DMS53 (cell line): ENCODE data around the gene SPTY2D1.
"Not testable (repeated sequence)": the region's sequence is repeated elsewhere in the genome, so short reads cannot be mapped to it uniquely, and the experiment has no call there.

Experiments
- DNase-seq: peaks from one replicate; lab custom pipeline; 2025; lab: John Stamatoyannopoulos, UW

The SPTY2D1 gene

DNA sequence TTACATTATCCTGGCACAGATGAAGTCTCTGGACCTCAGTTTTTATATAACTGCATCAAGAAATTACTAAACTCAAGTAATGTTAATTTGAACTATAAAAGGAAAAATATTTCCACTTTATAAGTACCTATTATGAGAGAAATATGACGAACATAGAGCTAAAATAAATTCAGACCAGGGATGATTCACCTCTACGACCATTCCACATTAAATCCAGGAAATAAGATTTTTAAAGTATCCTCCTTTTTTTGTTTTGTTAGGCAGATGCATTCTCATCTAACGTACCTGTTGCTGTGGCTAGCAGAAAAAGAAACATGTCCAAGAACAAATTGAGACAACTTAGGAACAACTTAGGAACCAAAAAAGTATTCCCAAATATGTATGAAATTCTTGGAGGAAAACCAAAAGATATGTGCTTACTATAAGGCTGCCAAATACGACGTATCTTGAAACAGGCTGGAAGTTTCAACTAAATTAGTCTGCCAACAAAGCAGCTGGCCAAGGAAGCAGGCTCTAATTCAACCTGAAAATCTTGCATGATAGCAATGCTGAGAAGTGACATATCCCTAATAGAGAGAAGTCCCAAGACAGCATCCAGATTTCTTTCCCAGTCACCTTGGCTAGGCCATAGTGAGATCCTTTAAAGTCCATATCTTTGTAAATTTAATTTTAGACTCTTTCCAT, 15.7 kb downstream of the SPTY2D1 start:
- DNase-seq: no peak

DNA sequence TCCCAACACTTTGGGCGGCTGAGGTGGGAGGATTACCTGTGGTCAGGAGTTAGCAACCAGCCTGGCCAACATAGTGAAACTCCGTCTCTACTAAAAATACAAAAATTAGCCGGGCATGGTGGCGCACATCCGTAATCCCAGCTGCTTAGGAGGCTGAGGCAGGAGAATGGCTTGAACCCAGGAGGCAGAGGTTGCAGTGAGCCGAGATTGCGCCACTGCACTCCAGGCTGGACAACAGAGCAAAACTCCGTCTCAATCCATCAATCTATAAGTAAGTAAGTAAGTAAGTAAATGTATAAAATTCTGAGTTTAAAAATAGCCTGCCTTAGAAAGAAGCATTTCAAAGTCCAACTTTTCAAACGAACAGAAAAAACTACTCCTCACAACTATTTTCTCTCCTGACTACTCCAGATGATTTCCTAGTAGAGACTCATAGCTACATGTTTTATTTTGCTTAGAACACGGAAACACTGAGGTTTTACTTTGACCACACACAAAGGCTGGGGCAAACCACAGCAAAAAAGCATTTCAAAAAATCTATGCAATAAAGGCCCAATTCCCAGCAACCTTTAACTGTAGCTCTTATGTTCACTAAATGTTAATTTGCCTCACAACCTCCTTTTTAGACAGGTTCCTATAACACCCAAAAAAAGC, 16.3 kb downstream of the SPTY2D1 start:
- no peak for DNase-seq

DNA sequence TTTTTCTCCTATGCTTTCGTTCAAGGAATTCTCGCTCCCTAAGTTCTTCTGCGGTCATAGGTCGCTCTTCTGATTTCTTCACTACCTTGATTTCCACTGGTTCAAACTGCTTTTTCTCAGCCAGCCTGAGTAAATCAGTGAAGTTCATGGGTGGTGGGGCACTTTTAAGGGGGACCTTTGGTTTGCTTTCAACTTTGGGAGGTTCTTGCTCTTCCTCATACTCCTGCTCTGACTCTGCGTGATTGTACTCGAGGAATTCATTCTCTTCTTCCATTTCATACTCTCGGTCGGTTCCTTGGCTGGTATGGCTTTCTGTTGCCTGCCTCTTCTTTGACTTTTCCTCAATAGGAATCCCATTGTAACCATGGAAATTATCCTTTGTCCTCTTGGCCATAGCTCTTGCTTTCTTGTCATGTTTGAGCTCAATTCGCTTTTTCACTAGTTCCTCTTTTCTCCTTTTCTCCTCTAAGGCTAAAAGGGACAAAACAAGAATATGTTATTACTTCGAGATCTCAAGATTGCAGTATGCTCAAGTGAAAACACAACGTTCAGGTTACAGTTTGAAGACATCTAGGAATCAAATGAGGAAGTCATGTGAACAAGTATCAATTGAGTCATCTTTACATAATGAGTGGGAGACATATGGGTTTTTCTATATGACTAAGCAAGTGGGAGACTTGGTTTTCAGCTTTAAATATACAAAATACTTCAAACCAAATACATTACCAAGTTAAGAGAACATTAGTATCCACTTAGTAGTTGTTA, 18.3 kb downstream of the SPTY2D1 start:
- DNase-seq: no peak

DNA sequence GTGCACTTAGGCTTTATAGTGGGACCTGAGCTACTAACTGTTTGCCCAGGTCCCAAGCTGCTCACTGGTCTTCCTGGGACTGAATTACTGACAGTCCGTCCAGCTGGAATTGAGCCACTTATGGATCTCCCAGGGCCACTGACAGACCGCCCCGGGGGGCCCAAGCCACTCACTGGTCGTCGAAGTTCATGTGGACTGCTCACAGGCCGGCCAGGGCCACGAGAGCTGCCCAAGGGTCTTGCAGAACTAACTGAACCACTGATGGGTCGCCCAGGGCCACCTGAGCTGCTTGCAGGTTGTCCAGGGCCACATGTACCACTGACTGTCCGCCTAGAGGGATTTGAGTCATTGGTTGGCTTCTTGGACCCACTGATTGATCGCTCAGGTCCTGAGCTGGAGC, 19.5 kb downstream of the SPTY2D1 start:
- DNase-seq: no peak

DNA sequence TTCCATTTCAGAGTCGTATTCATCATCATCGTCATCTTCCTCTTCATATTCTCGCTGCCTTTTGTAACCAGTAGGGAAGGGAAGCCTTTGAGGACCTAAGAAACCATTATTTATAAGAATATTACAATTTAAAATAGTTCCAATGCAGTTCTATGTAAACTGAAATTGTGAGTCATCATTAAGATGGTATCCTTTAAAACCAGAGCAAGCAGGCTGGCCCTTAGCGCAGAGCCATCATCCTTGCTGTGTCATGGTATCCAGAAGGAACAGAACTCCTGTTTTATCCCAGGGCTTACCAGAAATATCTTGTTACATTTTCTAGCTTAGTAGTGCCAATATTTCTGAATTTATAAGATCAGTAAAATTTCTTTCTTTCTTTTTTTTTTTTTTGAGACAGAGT, 21.7 kb downstream of the SPTY2D1 start:
- no peak for DNase-seq

DNA sequence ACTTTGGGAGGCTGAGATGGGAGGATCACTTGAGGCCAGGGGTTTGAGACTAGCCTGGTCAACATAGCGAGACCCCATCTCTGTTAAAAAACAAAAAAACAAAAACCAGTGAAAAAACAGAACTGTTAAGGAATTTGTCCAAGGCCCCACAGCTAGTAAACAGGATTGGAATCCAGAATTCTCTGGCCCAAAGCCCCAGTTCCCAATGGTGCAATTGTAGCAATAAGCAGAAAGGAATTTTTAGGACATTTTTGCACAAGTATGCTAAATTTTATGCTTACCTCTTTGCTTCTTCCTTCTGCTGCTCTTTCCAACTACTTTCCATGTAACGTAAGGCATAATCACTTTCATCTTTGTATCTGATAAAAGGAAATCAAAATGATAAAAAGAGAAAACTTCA, 22.9 kb downstream of the SPTY2D1 start:
- no peak for DNase-seq

DNA sequence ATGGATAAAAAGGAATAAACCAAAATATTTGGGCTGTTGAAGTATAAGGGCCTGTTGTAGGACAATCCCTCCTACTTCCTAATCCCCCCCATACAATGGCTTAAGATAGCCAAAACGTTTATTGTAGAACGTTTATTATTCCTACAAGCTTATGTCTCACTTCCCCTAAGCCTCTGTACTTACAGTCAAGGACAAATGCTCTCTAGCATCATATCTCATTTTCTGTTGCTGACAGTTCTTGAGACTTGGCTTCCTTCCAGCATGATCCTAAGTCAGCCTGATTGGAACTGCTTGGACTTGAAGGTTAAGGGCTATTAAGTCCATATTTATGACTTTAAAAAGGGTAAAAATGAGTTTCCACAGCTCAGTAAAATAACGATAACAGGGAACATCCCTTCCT, 25.8 kb downstream of the SPTY2D1 start:
- DNase-seq: peak; percentile 15

DNA sequence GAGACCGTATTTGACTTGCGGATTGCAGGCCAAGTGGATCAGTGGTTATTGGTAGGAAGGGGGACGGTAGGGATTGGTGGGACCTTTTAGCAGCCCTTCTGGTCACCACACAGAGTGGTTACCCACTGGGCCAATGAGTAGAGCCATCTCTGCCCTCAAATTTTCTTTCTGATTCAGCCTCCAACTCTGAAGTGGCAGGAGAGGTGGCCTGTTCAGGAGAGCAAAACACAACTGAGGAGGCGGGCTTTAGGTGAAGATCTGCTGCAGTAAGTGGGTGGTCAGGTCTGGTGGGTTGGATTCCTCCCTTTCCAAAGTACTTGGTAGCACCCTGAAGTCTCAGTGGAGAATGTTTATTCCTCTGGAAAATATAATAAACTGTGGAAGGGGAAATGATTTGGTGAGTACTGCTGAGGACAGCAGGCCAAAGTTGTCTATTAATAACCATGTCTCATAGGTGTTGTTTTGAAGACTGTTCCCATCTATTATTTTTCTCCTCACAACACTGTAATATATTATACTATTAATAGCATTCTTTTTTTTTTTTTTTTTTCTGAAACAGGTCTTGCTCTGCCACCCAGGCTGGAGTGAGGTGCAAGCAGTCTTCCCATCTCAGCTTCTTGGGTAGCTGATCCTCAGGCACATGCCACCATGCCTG, 33.1 kb downstream of the SPTY2D1 start:
- no peak for DNase-seq

DNA sequence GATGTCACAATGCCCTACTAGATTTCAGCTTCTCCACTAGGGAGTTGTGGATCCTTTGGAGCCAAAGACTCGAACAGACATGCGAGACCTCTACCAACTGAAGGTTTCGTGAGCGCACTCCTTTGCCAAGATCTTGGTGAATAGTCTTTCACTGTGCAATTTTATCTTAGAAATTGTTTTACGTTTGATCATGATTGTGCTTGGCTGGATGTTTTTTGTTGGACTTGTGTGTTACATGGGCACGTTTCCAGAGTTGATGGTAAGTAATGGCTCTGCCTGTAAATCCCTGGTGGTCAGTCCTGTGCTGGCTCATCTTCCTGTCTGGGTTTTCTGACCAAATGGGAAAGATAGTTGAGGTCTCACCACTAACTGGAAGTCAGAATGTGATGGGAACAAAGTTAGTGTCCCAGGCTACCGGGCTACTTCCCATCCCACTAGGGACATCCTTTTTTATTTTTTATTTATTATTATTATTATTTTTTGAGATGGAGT, 34.4 kb downstream of the SPTY2D1 start, which contains the start of gene MISFA:
MISFA (plus strand) TSS at position 51 of the 492 bp plus-strand sequence; CDS start at position 191, 140 bp downstream.
- DNase-seq: no peak

DNA sequence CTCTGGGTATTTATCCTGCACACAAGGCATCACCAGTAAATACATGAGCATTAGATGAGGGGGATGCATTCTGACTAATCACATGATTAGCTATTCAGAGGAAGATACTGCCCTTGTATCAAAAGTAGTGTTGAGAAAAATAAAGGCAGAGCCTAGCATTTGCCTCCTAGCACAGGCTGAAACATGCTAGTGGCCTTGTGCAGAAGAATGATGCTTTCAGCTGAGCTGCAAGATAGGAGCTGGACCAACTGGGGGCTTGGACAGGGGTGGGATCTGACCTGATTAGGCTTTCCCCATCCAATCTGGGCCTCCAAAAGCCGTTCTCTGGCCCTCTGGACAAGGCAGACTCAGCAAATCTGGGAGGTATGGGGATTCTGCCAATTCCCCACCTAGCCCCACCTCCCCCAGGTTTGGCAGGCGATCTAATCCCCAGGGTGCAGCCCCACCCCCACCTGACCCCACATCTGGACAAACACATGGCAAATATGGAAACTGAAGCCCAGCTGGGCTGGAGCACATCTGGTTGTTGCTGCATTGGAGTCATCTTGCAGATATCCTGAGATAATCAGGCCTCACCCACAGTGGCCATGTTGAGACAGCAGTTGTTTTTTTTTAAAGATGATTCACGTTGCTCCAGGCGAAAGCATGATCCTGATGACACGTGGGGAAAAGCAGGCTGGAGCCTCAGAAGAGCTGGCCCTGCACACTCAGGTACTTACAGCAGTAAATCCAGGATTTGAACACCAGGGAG, 39.0 kb downstream of the SPTY2D1 start:
- no peak for DNase-seq

DNA sequence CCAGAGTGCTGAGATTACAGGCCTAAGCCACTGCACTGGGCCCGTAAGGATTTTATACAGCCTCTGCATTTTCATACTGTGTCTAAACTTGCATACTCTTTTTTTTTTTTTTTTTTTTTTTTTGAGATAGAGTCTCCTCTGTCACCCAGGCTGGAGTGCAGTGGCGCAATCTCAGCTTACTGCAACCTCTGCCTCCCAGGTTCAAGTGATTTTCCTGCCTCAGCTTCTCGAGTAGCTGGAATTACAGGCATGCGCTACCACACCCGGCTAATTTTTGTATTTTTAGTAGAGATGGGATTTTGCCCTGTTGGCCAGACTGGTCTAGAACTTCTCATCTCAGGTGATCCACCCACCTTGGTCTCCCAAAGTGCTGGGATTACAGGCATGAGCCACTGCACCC, 40.1 kb downstream of the SPTY2D1 start:
- DNase-seq: not testable (repeated sequence)

DNA sequence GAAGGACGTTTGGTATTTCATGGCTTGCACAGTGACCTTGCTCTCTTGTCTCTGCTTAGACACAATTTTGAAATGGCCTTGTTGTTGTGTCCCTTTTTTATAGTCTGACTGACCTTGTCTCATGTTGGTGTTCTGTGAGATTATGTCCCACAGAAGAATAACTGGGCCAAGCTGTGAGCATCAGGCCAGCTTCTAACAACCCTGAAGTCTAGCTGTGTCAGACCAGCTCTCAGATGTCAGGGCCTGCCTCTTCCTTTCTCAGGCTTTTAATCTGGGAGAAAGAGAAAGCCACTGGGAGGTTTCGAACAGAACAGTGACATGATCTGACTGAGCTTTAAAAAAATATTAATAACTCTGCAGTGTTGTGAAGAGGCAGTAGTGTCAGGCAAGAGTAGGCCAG, 43.6 kb downstream of the SPTY2D1 start:
- DNase-seq: no peak

DNA sequence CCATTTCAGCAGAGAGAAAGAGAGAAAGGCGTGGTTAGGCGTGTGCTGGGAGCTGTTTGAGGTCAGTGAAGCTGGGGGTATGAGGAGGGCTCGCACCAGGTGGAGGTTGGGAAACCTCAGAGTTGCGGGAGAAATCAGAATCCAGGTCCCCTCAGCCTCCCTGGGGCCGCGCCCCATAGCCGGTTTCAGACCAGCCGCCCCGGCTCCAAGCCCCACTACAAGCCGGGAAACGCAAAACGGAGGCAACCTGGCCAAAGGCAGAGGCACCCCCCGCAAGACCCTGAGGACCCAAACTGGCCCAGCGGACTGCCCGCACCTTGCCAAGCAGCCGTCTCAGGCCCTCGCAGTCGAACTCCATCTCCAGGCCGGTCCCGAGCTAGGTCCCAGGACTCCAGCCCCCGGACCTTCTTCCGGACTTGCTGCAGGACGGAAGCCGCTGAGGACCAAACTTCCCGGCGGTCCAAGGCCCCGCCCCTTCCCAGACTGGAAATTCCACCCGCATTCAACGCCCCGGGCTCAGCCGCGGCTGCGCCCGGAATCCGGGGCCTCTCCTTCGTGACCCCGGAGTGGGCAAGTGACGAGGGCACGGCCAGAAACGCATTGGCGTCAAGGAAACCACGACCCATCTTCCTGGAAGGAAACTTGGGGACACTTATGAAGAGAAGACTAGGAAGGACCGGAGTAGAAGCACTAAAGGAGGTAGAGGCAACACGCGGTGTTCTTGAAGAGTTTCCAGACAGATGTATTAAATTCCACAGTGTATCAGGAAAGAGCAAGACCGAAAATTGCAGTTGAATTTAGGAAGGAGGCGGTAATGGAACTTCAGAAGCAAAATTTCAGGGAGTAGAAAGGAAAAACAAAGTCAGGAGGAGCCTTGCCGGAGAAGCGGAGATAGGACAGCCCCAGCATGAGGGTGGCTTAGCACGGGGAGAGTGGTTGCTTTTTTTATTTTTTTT, 45.6 kb downstream of the SPTY2D1 start, which contains the start of gene UEVLD:
UEVLD (minus strand) TSS at position 438 of the 956 bp plus-strand sequence; CDS start at position 358, 80 bp downstream.
- DNase-seq: peak; percentile 94

DNA sequence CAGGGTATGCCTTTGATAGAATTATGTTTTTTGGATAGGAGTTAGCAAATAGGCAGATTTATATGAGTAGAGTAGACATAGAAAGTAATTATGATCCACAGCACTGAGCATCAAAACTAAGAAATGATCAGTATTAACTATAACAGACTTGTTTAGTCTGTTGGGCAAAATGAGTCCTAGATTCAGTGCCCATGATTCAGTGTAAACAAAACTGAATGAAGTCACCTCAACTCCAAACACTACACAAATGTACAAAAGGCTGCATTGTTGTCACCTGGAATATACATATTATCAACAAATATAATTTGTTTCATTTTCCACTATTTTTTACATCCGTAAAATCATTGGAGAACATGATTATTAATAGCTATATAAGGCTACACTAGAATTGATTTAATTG, 52.3 kb downstream of the SPTY2D1 start:
- peak; percentile 62 for DNase-seq

DNA sequence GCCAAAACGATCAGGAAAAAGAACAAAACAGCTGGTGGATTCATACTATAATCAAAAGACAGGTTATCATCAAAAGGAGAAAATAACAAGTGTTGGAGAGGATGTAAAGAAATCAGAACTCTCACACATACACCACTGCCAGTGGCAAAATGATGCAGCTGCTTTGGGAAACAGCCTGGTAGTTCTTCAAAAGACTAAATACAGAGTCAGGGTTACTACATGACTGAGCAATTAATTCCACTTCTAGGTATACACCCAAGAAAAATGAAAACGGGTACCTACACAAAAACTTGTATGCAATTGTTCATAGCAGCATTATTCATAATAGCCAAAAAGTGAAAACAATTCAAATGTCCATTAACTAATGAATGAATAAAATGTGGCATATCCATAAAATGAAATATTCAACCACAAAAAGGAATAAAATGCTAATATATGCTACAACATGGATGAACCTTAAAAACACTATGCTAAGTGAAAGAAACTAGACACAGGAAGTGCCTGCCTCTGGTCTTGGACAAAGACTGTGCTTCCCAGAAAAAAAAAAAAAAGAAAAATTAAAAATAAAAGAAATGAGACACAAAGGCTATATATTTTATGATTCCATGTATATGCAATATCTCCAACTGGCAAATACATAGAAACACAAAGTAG, 53.9 kb downstream of the SPTY2D1 start:
- peak; percentile 17 for DNase-seq

DNA sequence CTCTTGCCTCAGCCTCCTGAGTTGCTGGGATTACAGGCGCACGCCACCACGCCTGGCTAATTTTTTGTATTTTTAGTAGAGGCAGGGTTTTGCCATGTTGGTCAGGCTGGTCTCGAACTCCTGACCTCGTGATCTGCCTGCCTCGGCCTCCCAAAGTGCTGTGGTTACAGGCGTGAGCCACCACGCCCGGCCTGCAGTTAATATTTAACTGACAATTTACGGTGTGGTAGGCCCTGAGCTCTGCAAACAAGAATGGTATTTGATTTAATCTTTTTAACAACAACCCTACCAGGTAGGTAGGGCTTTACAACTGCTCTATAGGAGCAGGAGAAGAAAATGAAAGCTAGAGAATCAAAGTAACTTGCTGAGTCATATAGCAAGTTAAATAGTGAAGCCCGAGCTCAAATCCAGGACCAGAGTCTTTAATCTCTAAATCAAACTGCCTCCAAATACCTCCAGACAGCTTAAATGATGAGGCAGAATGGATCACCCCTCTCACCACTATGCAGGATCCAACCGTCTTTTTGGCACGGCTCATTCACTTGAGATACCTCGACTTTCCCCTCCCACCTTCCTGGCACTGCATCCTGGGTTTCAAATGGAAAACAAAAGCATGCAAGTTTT, 55.1 kb downstream of the SPTY2D1 start:
- DNase-seq: peak; percentile 90

DNA sequence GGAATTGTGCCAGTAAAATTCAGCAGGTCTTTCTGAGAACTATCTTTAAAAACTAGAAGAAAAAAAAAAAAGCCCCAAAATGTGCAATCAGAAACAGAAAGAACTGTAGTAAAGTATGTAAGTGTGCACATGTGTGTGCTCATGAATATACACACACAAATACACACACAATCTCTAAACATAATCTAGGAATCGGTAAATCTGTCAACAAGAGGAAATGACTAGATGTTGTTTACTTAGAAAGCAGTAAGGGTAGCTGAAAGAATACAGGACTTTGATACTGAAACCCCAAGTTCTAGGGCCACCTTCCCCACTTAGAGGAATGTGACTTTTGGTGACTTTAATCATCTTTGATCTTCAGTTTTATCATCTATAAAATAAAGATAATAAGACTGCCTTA, 58.8 kb downstream of the SPTY2D1 start:
- DNase-seq: no peak

DNA sequence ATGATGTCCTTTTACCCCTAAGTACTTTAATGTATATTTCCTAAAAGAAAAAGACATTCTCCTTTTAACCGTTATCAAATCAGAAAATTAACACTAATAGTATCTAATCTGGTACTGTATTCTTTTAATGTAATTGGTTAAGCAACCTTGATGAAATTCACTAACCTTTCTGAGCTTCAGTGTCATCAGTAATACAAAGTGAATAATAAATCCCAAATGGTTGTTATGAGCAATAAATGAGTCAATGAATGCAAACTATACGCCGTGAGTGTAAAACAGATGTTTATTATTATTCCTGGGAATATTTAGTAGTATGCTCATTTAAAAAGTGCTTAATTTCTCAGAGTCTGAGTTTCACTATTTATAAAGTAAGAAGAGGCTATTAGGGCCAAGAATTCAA, 67.1 kb downstream of the SPTY2D1 start:
- DNase-seq: no peak

DNA sequence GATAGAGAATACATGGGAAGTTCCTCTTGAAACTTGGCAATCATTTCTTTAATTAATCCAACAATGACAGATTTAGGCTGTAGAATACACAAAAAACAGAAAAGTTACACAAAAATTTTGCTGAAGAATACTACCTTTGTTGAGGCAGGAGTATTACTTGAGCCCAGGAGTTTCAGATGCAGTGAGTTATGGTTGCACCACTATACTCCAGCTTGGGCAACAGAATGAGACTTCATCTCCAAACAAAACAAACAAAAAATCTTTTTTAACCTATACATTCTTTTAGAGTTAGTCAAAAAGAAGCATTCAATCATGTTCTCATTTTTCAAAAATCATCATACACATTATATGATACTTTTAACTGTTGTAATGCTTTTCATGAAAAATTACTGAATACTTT, 67.7 kb downstream of the SPTY2D1 start:
- DNase-seq: no peak
